Motor neuron (in vitro differentiated cells): ENCODE measurements around the gene LAMA2. TPM values are rescaled to one million over a fixed set of nuclear protein-coding genes. Genes with fewer than 3 reads are reported as not detected.

Experiments
- ATAC-seq, 8 experiments: fragments of 200-7000 bp; cut with Tn5 transposase; replicated peaks in 6 of 8; 2 replicates each; pipeline ENCODE4 v1.8.0; 2021; ENCODE audit warnings: mild to moderate bottlenecking in 8 of 8, moderate library complexity in 8 of 8
- H3K27ac ChIP-seq, 2 donors: fragments of 250-450 bp; sonication (Bioruptor Pico); 2 replicates each; pipeline ENCODE4 v1.9.0; 2021; ENCODE audit warnings: antibody characterized with exemption in 2 of 2, mild to moderate bottlenecking in 2 of 2, moderate library complexity in 1 of 2
- H3K4me1 ChIP-seq, 2 donors: fragments of 250-450 bp; sonication (Bioruptor Pico); replicated peaks in 1 of 2; 2 replicates each; pipeline ENCODE4 v1.6.1; 2021; ENCODE audit warnings: antibody characterized with exemption in 2 of 2, mild to moderate bottlenecking in 2 of 2, moderate library complexity in 1 of 2
- H3K4me3 ChIP-seq, 5 donors: fragments of 250-450 bp; sonication (Bioruptor Pico); 2 replicates each; pipeline ENCODE4 v1.9.0; 2021; ENCODE audit warnings: antibody characterized with exemption in 5 of 5, mild to moderate bottlenecking in 5 of 5, moderate library complexity in 4 of 5
- WGBS, 10 experiments: fragments of 450-650 bp; shearing (Covaris generic); methylation state at CpG; one replicate each; pipeline ENCODE4 v1.0.0; 2022; 5-methylcytosine and 5-hydroxymethylcytosine counted together
- in situ Hi-C, 9 experiments: fragments of 400-800 bp; cut with MboI; loops; one replicate each; pipeline ENCODE4 v1.15.0; 2021; ENCODE audit warnings: low sequenced_read_pairs in 9 of 9, low pct_unique_long_range_greater_than_20kb in 2 of 9; ENCODE audit not compliant: unreplicated experiment in 9 of 9
- total RNA-seq, 8 experiments: library from RNA; unstranded; fragments of 300-600 nt; gene quantifications; 2 replicates each; pipeline versions ENCODE4 v1.2.3 to v1.2.4, GENCODE V29; 2022

LAMA2 gene
- total RNA-seq, 8 experiments from 2014 or later: 0.52 to 232 (median 5.1) TPM

DNA sequence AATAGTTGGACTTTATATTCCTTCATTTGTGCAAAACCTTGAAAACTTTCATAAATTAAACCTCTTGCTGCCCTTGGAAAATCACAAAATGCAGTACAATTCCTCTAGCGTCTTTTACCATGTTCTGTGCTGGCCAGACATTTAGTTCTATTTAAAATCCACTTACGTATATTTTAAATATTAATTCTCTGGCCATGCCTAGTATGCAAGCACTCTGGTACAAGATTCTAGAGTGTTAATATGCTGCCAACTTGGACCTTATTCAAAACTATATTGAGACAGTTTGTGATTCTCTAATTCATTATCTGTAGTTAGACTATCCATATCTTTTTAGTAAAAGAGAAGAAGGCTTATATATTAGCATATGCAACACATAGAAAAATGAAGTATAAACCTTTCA, 498.9 kb downstream of the LAMA2 start:
- in situ Hi-C loops: no loop called here
- WGBS, 10 experiments: 0 to 95% (median 77%) methylated on average over 1 to 2 of the region's 2 CpGs
- Histone ChIP-seq H3K4me3 (no peak overlapping the region), H3K4me1 (no peaks in the 10 kb centered on the region), H3K27ac (no peak overlapping the region)
- no peak for ATAC-seq

GRCh38 chr6:129382916-129383315, 500.0 kb downstream of the LAMA2 start:
- Histone ChIP-seq H3K27ac (no peak overlapping the region), H3K4me1 (no peaks in the 10 kb centered on the region), H3K4me3 (no peak overlapping the region)
- WGBS, 10 experiments: 68 to 100% (median 90%) methylated on average over 1 to 7 of the region's 7 CpGs
- in situ Hi-C loops: no loop called here
- no peak for ATAC-seq

DNA sequence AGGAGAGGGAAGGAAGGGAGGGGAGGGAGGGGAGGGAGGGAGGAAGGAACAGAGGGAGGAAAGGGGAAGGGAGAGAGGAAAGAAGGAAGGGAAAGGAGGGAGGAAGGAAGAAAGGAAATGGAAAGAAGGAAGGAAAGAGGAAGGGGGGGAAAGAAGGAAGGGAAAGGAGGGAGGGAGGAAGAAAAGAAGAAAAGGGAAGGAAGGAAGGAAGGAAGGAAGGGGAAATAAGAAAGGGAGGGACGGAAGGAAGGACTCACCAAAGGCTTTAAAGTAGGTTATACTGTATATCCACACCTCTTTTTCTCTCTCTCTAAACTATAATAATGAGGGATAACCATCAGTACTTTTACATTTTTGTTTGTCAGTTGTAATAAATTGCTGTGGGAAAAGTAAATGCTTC, 502.2 kb downstream of the LAMA2 start:
- Histone ChIP-seq H3K27ac (no peak overlapping the region), H3K4me1 (no peaks in the 10 kb centered on the region), H3K4me3 (no peak overlapping the region)
- in situ Hi-C loops: no loop called here
- no peak for ATAC-seq
- 88 to 100% (median 95%) methylated on average over 1 of the region's 1 CpG; no CpG with 5 or more reads in 6 of the 10 experiments for WGBS, 10 experiments

DNA sequence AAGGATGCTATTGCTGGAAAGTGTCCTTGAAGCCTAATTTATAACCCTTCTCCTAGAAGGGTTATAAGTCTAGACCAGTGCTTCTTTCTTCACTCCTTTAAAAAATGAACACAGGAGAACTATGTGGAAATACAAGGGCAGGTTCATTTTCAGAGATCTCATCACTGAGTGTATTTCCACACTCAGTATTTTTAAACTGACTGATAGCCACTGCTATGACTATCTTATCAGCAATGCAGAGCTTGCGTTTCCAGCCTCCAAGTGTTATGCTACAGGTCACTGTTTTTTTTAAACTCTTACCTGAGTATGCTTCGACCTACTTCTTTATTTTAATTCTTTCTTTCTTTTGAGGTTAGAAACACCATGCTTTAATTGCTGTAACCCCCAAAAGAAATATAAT, 508.0 kb downstream of the LAMA2 start:
- H3K27ac ChIP-seq: no peak overlapping the region
- ATAC-seq: no peak
- no peak overlapping the region for H3K4me3 ChIP-seq
- H3K4me1 ChIP-seq: no peaks in the 10 kb centered on the region
- 33 to 100% (median 82%) methylated on average over 1 to 2 of the region's 2 CpGs; no CpG with 5 or more reads in 3 of the 10 experiments for WGBS, 10 experiments
- in situ Hi-C loops: no loop called here

DNA sequence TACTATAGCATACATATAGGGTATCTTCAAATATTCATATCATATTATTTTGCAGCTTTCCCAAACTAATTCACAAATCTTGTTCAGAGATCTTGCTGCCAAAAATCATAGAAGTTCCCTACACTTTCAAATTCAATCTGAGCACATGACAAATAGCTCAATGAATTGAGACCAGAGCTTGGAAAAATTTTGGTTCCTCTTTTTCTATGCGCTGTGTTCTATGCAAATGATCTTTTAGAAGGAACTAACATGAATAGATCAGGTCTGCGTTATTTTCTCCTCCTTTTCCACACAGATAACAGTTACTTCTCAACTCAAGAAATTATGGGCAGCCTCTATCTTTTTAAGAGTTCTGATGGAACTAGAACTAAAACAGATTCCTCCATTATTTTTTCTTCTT, 510.7 kb downstream of the LAMA2 start:
- ATAC-seq: no peak
- H3K27ac ChIP-seq: no peak overlapping the region
- H3K4me1 ChIP-seq: no peaks in the 10 kb centered on the region
- H3K4me3 ChIP-seq: no peak overlapping the region
- in situ Hi-C loops: no loop called here
- WGBS, 10 experiments: 75 to 100% (median 90%) methylated on average over 2 of the region's 2 CpGs; no CpG with 5 or more reads in 1 of the 10 experiments

- in situ Hi-C loops: no loop called here
- no peaks in the 10 kb centered on the region for H3K4me1 ChIP-seq
- H3K4me3 ChIP-seq: no peak overlapping the region
- H3K27ac ChIP-seq: no peak overlapping the region
- 80 to 100% (median 94%) methylated on average over 1 to 4 of the region's 4 CpGs for WGBS, 10 experiments
- ATAC-seq: no peak
Measured at GRCh38 chr6:129398764-129399163, 515.8 kb downstream of the LAMA2 start.

DNA sequence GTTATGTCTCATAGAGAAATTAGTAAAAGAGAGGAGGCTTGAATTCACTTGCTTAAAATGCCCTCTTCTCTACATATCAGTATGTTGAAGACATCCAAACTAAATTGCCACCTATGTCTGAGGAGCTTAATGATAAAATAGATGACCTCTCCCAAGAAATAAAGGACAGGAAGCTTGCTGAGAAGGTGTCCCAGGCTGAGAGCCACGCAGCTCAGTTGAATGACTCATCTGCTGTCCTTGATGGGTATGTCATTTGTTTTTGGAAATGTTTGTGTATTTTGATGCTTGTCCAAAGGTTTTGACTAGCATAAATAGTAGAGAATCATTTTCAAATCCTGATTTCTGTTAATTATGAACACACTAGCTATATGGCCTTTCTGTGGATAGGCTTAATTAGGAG, 519.3 kb downstream of the LAMA2 start:
- Histone ChIP-seq H3K27ac (no peak overlapping the region), H3K4me3 (no peak overlapping the region), H3K4me1 (no peaks in the 10 kb centered on the region)
- WGBS, 10 experiments: 0 to 100% (median 75%) methylated on average over 1 of the region's 1 CpG; no CpG with 5 or more reads in 3 of the 10 experiments
- in situ Hi-C loops: no loop called here
- no peak for ATAC-seq

- Histone ChIP-seq H3K4me3 (no peak overlapping the region), H3K27ac (no peak overlapping the region), H3K4me1 (no peaks in the 10 kb centered on the region)
- whole genome bisulfite sequencing, 10 experiments: 71 to 100% (median 83%) methylated on average over 1 of the region's 1 CpG; no CpG with 5 or more reads in 5 of the 10 experiments
- in situ Hi-C loops: no loop called here
- no peak for ATAC-seq
Measured at GRCh38 chr6:129411092-129411491, 528.2 kb downstream of the LAMA2 start.

- ATAC-seq: no peak
- H3K27ac ChIP-seq: no peak overlapping the region
- in situ Hi-C loops: no loop called here
- 57 to 100% (median 93%) methylated on average over 1 to 3 of the region's 6 CpGs; no CpG with 5 or more reads in 5 of the 10 experiments for WGBS, 10 experiments
- H3K4me3 ChIP-seq: no peak overlapping the region
- H3K4me1 ChIP-seq: no peaks in the 10 kb centered on the region
Measured at GRCh38 chr6:129416337-129416990, 533.5 kb downstream of the LAMA2 start.

DNA sequence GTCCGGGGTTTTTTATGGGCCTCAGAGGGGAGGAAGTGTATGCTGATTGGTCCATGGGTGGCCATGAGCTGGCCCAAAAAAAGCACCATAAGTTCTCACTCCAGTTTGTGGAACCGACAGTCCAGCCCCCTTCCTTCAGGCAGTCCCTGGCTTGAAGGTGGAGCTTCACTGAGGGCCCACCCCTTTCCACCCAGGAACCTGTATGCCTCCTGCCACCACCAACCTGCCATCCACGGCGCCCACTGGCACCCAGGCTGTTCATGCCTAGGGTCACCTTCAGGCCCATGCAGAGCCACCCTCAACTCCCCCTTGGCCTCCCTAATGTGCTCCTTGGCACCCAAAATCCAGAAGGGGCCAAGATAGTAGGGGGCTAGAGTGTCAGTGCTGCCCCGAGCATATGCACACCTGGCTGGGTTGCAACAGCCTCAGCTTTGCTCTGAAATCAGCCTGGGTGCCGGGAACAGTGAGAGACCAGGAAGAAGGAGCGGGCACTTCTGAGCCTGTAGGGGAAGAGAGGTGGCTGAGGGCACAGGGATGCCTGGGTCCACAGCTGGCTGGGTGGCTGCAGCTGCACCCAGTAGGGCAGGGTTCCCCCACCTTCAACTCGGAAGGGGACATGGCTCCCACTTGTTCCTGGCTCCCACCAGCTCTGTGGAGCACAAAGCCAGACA, 534.6 kb downstream of the LAMA2 start:
- in situ Hi-C loops: no loop called here
- Histone ChIP-seq H3K4me1 (no peaks in the 10 kb centered on the region), H3K27ac (no peak overlapping the region), H3K4me3 (no peak overlapping the region)
- ATAC-seq: no peak
- WGBS, 10 experiments: 40 to 100% (median 73%) methylated on average over 1 to 3 of the region's 8 CpGs; no CpG with 5 or more reads in 6 of the 10 experiments

- no peak overlapping the region for H3K27ac ChIP-seq
- H3K4me3 ChIP-seq: no peak overlapping the region
- H3K4me1 ChIP-seq: no peaks in the 10 kb centered on the region
- ATAC-seq: no peak
- in situ Hi-C loops: no loop called here
- WGBS, 10 experiments: 20 to 100% (median 71%) methylated on average over 1 to 2 of the region's 2 CpGs; no CpG with 5 or more reads in 1 of the 10 experiments
Measured at GRCh38 chr6:129419324-129419723, 536.4 kb downstream of the LAMA2 start.

GRCh38 chr6:129426343-129426742, 543.4 kb downstream of the LAMA2 start:
- Histone ChIP-seq H3K4me1 (peaks cover 0 to 22% of the 10 kb centered on the region in 2 donors), H3K4me3 (no peak overlapping the region), H3K27ac (no peak overlapping the region)
- WGBS, 10 experiments: 50 to 74% (median 62%) methylated on average over 1 to 2 of the region's 2 CpGs
- ATAC-seq: no peak
- in situ Hi-C loops: no loop called here

DNA sequence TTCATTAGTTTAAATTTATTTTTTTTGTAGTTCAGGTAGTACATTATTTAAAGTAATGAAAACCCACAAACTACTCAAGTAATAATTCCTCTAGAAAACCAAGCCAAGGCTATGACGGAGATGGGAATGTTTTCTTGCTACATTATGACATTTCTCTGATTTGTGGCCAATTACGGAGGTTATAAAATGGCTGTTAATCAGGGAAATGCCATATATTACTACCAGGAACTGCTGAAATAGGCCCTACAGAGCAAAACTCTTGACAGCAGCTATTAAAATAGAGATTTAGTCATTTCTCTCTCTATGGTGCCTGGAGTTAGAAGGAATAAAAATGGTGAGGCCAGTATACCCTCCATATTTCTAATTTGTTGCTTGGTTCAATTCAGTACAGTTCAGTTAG, 547.0 kb downstream of the LAMA2 start:
- Histone ChIP-seq H3K4me1 (peaks cover 0 to 22% of the 10 kb centered on the region in 2 donors), H3K4me3 (no peak overlapping the region), H3K27ac (no peak overlapping the region)
- 20 to 100% (median 67%) methylated on average over 1 to 2 of the region's 2 CpGs for WGBS, 10 experiments
- in situ Hi-C loops: no loop called here
- ATAC-seq: peak in 5 of 8 experiments; percentile 97 to 98 (median 97)

GRCh38 chr6:129432738-129433137, 549.8 kb downstream of the LAMA2 start:
- in situ Hi-C loops: no loop called here
- no peak overlapping the region for H3K27ac ChIP-seq
- no peak for ATAC-seq
- WGBS, 10 experiments: 75 to 100% (median 100%) methylated on average over 1 of the region's 1 CpG; no CpG with 5 or more reads in 3 of the 10 experiments
- H3K4me3 ChIP-seq: no peak overlapping the region
- peaks cover 0 to 16% of the 10 kb centered on the region in 2 donors for H3K4me1 ChIP-seq
